ENCODE results near the gene TGFB1I1. TPM values are rescaled to one million over a fixed set of nuclear protein-coding genes. Genes with fewer than 3 reads are reported as not detected.
"Not testable (repeated sequence)": the region's sequence is repeated elsewhere in the genome, so short reads cannot be mapped to it uniquely, and the experiment has no call there.

Gene TGFB1I1
- total RNA-seq, 1 experiment from 2014 or later = 0.43 TPM

GRCh38 chr16:31471241-31471874 is 594 bp upstream of the TGFB1I1 start:
- DNase-seq (ENCODE audit: low spot score) = no peak

DNA sequence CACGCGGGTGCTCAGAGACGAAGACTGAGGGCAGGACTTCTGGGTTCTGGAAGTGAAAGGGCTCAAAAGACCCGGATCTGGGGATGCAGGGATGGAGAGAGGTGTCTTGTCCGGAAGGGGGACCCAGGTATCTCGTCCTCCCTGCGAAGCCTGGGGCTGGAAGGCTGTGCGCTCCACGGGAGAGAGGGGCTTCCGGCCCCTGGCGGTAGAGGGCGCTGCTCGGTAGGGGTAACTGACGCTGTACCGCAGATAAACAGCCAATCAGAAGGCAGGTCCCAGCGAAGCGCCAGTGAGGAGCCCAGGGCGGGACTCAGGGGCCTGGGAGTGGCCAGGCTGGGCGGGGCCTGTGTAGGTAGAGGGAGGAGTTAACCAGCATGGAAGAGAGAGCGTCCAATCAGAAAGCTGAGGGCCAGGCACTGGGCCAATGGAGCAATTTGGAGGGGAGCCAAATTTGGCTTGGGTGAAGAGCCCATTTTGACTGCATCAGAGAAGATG is 804 bp downstream of the TGFB1I1 start:
- peak; percentile 82 for DNase-seq (ENCODE audit: low spot score)

- no peak for DNase-seq (ENCODE audit: low spot score)
Observed at GRCh38 chr16:31473264-31473984, 1.5 kb downstream of the TGFB1I1 start.

- no peak for DNase-seq (ENCODE audit: low spot score)
Observed at GRCh38 chr16:31474173-31474714, 2.3 kb downstream of the TGFB1I1 start.

GRCh38 chr16:31474773-31475738 is 3.1 kb downstream of the TGFB1I1 start:
- DNase-seq (ENCODE audit: low spot score) = no peak

DNA sequence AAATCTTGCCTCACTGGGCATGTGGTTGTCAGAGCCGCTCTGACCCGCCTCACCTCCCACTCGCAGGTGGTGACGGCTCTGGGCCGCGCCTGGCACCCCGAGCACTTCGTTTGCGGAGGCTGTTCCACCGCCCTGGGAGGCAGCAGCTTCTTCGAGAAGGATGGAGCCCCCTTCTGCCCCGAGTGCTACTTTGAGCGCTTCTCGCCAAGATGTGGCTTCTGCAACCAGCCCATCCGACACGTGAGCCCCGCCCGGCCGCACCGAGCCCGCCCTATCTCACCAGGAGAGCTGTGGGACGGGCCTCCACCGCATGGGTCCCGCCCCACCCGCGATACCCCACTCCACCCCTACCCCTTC is 4.0 kb downstream of the TGFB1I1 start:
- no peak for DNase-seq (ENCODE audit: low spot score)

DNA sequence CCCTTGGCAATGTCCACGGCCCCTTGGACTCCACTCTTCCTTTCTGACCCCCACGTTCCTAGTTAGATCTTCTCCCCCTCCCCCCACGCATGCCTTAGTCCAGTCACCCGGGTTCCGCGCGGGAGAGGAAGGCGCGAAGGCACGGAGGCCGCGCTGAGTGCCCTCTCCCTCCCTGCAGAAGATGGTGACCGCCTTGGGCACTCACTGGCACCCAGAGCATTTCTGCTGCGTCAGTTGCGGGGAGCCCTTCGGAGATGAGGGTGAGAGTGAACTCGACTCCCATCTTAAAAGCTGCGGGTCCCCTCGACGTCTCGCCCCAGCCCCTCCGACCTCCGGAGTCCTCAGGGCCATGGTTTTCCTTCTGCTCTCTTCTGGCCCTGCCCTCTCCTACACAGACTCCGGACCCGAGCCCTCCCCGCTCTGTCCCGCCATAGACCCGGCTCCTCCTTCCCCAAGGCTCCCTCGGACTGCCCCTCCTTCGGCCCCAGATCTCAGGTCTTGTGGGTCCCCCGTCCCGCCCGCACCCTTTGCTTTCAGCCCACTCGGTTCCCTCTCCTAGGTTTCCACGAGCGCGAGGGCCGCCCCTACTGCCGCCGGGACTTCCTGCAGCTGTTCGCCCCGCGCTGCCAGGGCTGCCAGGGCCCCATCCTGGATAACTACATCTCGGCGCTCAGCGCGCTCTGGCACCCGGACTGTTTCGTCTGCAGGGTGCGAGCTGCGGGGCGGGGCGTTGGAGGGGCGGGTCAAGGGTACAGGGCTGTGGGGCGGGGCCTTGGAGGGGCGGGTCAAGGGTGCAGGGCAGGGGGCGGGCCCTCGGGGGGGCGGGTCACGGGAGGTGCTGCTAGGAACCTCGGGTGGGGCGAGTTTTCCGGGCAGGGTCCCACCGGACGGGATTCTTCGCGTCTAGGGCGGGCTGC is 4.6 kb downstream of the TGFB1I1 start:
- DNase-seq (ENCODE audit: low spot score) = peak; percentile 74

DNA sequence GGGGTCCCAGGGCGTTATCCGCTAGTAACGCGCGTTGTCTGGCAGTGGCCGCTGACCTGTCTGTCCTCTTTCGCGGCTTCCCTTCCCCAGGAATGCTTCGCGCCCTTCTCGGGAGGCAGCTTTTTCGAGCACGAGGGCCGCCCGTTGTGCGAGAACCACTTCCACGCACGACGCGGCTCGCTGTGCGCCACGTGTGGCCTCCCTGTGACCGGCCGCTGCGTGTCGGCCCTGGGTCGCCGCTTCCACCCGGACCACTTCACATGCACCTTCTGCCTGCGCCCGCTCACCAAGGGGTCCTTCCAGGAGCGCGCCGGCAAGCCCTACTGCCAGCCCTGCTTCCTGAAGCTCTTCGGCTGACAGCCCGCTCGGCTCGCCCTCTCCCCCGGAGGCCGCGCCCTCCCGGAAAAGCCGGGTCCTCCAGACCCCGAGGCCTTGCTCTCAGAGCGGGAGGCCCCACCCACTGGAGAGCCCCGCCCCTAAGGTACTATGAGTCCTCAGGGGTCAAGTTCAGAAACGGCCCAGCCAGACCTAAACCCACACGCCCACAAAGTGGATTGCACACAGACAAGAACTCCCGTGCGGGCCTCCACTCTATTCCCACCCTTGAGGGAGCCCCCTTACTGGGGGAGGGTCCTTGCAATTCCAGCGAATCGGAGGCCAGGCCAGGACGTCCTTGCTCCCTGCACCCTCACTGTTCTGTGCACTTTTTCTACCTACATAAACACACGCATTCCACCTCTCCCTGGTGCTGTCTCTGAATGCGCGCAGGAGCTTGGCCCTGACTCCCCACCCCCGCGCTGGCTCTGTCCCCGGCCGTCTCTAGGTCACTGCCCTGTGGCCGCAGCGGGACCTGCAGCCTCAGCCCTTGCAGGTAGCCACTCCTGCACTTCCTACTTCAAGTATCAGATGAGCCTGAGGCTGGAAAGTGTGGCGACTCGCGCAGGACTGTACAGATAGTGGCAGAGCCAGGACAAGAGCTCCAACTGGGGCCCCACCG is 5.6 kb downstream of the TGFB1I1 start:
- DNase-seq (ENCODE audit: low spot score) = peak; percentile 80

GRCh38 chr16:31478956-31479355 is 7.0 kb downstream of the TGFB1I1 start:
- no peak for DNase-seq (ENCODE audit: low spot score)

DNA sequence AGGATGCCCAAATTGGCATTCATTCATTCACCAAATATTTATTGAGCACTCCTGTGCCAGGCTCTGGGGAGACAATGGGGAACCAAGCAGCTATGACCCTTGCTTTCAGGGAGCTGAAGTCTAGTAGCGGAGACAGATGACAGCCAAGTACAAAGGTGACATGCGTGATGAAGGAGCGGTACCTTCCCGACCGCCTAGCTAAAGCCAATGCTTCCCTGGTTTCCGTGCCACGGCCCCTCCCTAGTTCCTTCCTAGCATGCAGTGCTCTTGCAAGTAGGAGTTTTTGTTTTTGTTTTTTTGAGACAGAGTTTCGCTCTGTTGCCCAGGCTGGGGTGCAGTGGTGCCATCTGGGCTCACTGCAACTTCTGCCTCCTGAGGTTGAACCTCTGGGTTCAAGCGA is 7.8 kb downstream of the TGFB1I1 start:
- DNase-seq (ENCODE audit: low spot score) = no peak

DNA sequence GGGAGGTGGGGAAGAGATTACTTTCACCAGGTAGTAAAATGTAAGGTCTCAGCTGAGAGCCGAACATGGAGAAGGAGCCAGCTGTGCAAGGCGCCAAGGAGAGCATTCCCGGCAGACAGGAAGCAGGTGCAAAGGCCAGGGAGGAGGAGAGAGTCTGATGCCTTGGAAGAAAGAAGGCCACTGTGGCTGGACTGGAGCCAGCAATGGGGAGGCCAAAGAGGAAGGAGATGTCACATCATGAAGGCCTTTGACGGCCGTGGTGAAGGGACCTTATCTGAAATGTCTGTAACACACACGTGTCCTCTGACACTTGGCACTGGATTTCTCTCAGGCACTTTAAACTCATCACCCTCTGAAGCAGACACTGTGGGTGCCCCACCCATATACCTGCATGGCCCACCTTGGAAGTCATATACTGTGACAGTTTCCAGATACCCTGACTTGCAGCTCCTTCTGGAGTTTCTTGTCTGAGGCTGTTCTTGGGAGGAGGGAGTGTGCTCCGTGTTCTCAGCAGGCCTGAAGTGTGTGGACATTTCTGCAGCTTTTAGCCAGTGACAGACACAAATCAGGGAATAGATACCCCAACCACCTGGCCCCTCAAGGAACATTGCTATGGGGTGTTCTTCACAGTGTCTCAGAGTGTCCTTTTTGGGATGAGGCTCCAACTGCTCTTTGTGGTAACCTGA is 9.0 kb downstream of the TGFB1I1 start:
- DNase-seq (ENCODE audit: low spot score) = no peak

- DNase-seq (ENCODE audit: low spot score) = no peak
Observed at GRCh38 chr16:31483081-31483480, 11.1 kb downstream of the TGFB1I1 start, which contains the start of gene SLC5A2. TSS of gene SLC5A2 (plus strand) at chr16:31483123. CDS start at chr16:31483137, 14 bp downstream.

DNA sequence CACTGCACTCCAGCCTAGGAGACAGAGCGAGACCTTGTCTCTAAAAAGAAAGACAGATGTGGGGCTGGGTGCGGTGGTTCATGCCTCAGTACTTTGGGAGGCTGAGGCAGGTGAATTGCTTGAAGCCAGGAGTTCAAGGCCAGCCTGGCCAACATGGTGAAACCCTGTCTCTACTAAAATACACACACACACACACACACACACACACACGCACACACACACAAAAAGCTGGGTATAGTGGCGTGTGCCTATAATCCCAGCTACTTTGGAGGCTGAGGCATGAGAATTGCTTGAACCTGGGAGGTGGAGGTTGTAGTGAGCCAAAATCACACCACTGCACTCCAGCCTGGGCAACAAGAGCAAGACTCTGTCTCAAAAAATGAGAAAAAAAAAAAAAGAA is 12.1 kb downstream of the TGFB1I1 start:
- DNase-seq (ENCODE audit: low spot score) = not testable (repeated sequence)

GRCh38 chr16:31484491-31485171 is 12.7 kb downstream of the TGFB1I1 start:
- DNase-seq (ENCODE audit: low spot score) = no peak

DNA sequence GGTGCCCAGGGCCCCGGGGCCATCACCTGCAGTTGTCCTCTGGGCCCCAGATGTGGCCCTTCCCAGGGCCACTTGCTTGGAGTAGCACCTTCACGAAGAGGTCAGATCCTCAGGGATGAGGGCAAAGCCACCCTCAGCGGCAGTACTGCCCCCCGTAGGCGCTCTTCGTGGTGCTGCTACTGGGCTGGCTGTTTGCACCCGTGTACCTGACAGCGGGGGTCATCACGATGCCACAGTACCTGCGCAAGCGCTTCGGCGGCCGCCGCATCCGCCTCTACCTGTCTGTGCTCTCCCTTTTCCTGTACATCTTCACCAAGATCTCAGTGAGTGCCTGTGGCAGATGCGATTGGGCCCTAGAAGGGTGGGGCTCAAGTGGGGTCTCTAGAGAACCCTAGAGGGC is 13.6 kb downstream of the TGFB1I1 start:
- DNase-seq (ENCODE audit: low spot score) = no peak

DNA sequence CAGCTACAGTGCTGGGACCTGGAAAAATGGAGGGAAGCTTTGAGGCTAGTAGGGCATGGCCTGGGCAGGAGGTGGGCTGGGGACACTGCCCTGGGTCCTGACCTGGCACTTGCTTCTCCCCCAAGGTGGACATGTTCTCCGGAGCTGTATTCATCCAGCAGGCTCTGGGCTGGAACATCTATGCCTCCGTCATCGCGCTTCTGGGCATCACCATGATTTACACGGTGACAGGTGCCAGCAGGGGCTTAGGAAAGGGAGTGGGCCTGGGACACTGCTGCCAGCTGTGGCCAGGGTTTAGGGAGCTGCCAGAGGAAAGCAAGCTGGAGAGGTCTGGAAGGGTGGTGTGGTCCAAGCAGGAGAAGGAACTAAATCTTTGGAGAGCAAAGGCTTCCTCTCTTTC is 14.1 kb downstream of the TGFB1I1 start:
- DNase-seq (ENCODE audit: low spot score) = no peak

- no peak for DNase-seq (ENCODE audit: low spot score)
Observed at GRCh38 chr16:31487071-31487719, 15.2 kb downstream of the TGFB1I1 start.

All from HT-29 (cell line).